K562 (cell line): ENCODE data around the gene NDUFS5. TPM values are rescaled to one million over a fixed set of nuclear protein-coding genes. Genes with fewer than 3 reads are reported as not detected.

Source experiments
- CCNT2 ChIP-seq: IDR thresholded peaks from 2 replicates; pipeline ENCODE4 v1.6.1; 2011; ENCODE audit warnings: borderline replicate concordance, low read depth, mild to moderate bottlenecking, moderate library complexity, mixed read lengths, low read length; ENCODE audit not compliant: insufficient read length; ENCODE audit errors: extremely low read depth
- EHMT2 ChIP-seq: fragments of 450-650 bp; IDR thresholded peaks from 2 replicates; pipeline ENCODE4 v1.6.1; 2018; ENCODE audit warnings: antibody characterized with exemption
- ERF ChIP-seq: fragments of 450-650 bp; formaldehyde crosslinking; IDR thresholded peaks from 2 replicates; pipeline ENCODE4 v1.4.0; 2020; ENCODE audit warnings: mild to moderate bottlenecking, mixed read lengths
- ESRRA ChIP-seq: fragments of 450-650 bp; IDR thresholded peaks from 2 replicates; pipeline ENCODE4 v1.6.1; 2014; ENCODE audit warnings: low read depth, mild to moderate bottlenecking, moderate library complexity, borderline replicate concordance
- FOS ChIP-seq: IDR thresholded peaks from 3 replicates; pipeline ENCODE4 v1.6.1; 2011; ENCODE audit not compliant: insufficient read length; ENCODE audit errors: extremely low read depth
- GTF2E2 ChIP-seq: fragments of 200-800 bp; sonication (Bioruptor generic); IDR thresholded peaks from 2 replicates; pipeline ENCODE4 v1.6.1; 2016; ENCODE audit warnings: missing genetic modification characterization, missing compliant biosample characterization
- JUN ChIP-seq, 2 experiments: sonication (generic) in 1 of 2; formaldehyde crosslinking in 1 of 2; IDR thresholded peaks; 2 replicates each; pipeline versions ENCODE4 v1.6.1 to v1.8.0; 2012 to 2022; ENCODE audit warnings: borderline replicate concordance in 2 of 2, mild to moderate bottlenecking in 2 of 2, improper control_type of control experiment in 1 of 2, low read depth in 1 of 2, low read length in 1 of 2, missing genetic modification reagents in 1 of 2
- NCOA6 ChIP-seq: fragments of 450-650 bp; IDR thresholded peaks from 2 replicates; pipeline ENCODE4 v1.6.1; 2017; ENCODE audit warnings: mild to moderate bottlenecking
- NFIC ChIP-seq: fragments of 450-650 bp; IDR thresholded peaks from 2 replicates; pipeline ENCODE4 v1.6.1; 2017; ENCODE audit warnings: mild to moderate bottlenecking, inconsistent platforms
- PHF8 ChIP-seq: fragments of 200-600 bp; sonication (generic); IDR thresholded peaks from 2 replicates; pipeline ENCODE4 v1.6.1; 2012; ENCODE audit warnings: mixed run types, mild to moderate bottlenecking, inconsistent platforms, low read length, moderate library complexity, borderline replicate concordance
- RAD51 ChIP-seq: fragments of 450-650 bp; IDR thresholded peaks from 2 replicates; pipeline ENCODE4 v1.7.1; 2016; ENCODE audit warnings: low read depth, mild to moderate bottlenecking, borderline replicate concordance
- RBFOX2 ChIP-seq: fragments of 200-400 bp; formaldehyde crosslinking; IDR thresholded peaks from 2 replicates; pipeline ENCODE4 v1.6.1; 2017; ENCODE audit warnings: low read depth, mild to moderate bottlenecking, low read length, moderate library complexity
- RBM22 ChIP-seq: fragments of 200-400 bp; formaldehyde crosslinking; IDR thresholded peaks from 2 replicates; pipeline ENCODE4 v1.6.1; 2018; ENCODE audit warnings: low read length, low read depth; ENCODE audit not compliant: poor library complexity, severe bottlenecking
- TEAD1 ChIP-seq, 2 experiments: fragments of 450-650 bp in 1 of 2; sonication (generic) in 1 of 2; formaldehyde crosslinking; IDR thresholded peaks; 2 replicates each; pipeline versions ENCODE4 v1.4.0 to v1.8.0; 2020 to 2022; ENCODE audit warnings: mild to moderate bottlenecking in 2 of 2, missing genetic modification reagents in 1 of 2
- TRIM24 ChIP-seq, 2 experiments: fragments of 450-650 bp; IDR thresholded peaks; 2 replicates each; pipeline ENCODE4 v1.6.1; 2016
- VEZF1 ChIP-seq: fragments of 200-800 bp; sonication (Bioruptor generic); IDR thresholded peaks from 2 replicates; pipeline ENCODE4 v1.6.1; 2017; ENCODE audit warnings: missing genetic modification characterization, missing compliant biosample characterization
- ZBTB1 ChIP-seq: sonication (generic); formaldehyde crosslinking; IDR thresholded peaks from 2 replicates; pipeline ENCODE4 v1.8.1; 2023; ENCODE audit warnings: missing genetic modification reagents, low read depth, mild to moderate bottlenecking, borderline replicate concordance
- ZNF143 ChIP-seq: sonication (generic); formaldehyde crosslinking; IDR thresholded peaks from 2 replicates; pipeline ENCODE4 v1.9.0; 2022; ENCODE audit warnings: mild to moderate bottlenecking, missing genetic modification reagents
- ZNF217 ChIP-seq: sonication (generic); formaldehyde crosslinking; IDR thresholded peaks from 2 replicates; pipeline ENCODE4 v1.8.0; 2022; ENCODE audit warnings: mild to moderate bottlenecking, missing genetic modification reagents
- ZSCAN32 ChIP-seq: fragments of 450-650 bp; formaldehyde crosslinking; IDR thresholded peaks from 2 replicates; pipeline ENCODE4 v1.4.0; 2020; ENCODE audit warnings: mild to moderate bottlenecking, moderate library complexity
- polyA plus RNA-seq, 8 experiments: library from polyadenylated mRNA; depleted of rRNA in 4 of 8; stranded (reverse) in 5 of 8; unstranded in 3 of 8; fragments of >200 nt; fragmentation: Nextera tagmentation in 2 of 8; fragmentation: Illumina TruSeq in 1 of 8; extraction: Ambion mirVana in 2 of 8; extraction: Trizol in 1 of 8; gene quantifications; 2 replicates each; pipeline versions ENCODE4 v1.2.1 to v1.2.3, GENCODE V29; 2011 to 2014; ENCODE audit warnings: inconsistent platforms in 1 of 8, missing spikeins in 1 of 8
- total RNA-seq, 7 experiments: library from RNA; depleted of rRNA in 6 of 7; stranded (reverse); fragments of >200 nt in 6 of 7; fragmentation: Illumina TruSeq in 2 of 7; extraction: Trizol in 2 of 7; gene quantifications; 2 replicates each; pipeline versions ENCODE4 v1.2.1 to v1.2.3, GENCODE V29; 2011 to 2021; ENCODE audit warnings: low replicate concordance in 1 of 7
- TF ChIP-seq, protein P1 (sequence below): fragments of 250-450 bp; sonication (Bioruptor Pico); IDR thresholded peaks from 2 replicates; pipeline ENCODE4 v1.8.0; 2021; ENCODE audit warnings: borderline replicate concordance, mild to moderate bottlenecking, moderate library complexity; ENCODE audit not compliant: poor library complexity, severe bottlenecking
- TF ChIP-seq, protein P2 (sequence below): fragments of 250-450 bp; sonication (Bioruptor Pico); IDR thresholded peaks from 2 replicates; pipeline ENCODE4 v1.4.0; 2020; ENCODE audit warnings: mild to moderate bottlenecking, moderate library complexity, borderline replicate concordance

The NDUFS5 gene
- total and polyA plus RNA-seq, 9 of the 15 experiments (the other 6 are each of a cell fraction or from before 2014, with no cell fraction given), result 499 to 2,737 (median 1,281) TPM

DNA sequence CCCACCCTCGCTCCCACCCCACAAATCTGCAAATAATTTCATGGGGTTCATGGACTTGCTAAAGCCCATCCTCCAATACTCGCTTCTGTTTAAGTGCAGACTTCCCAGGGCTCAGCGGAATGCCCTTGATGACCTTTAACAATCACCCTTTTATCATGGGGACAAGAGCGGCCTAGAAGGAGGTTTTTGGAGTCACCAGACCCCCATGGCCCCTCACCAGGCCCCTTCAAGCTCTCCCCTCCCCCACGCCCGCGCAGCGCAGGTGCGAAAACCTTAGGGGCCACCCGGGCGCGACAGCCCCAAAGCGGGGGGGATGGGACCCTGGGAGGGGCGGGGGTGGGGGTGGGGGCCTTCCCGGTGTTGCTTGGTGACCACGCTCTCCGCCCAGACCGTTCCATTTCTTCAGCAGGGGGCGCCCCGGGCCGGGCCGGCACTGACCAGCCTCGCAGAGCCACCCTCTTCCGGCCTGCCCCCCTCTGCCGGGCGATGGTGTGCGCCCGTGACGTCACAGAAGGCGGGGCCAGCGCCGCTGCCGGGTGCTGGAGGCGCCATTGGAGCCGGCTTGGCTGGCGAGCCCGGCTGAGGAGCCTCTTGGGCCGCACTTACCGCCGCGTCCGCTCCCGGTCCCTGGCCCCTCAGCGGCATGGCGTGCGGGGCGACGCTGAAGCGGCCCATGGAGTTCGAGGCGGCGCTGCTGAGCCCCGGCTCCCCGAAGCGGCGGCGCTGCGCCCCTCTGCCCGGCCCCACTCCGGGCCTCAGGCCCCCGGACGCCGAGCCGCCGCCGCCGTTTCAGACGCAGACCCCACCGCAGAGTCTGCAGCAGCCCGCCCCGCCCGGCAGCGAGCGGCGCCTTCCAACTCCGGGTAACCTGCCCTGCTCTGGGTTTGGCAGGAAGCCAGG, 35.2 kb upstream of the NDUFS5 start, which contains the start of gene AKIRIN1 (continued):
- peak in 1 of 2 experiments; percentile 57; a peak in 2 of 4 replicates for TF ChIP-seq TEAD1 (CRISPR knock-in tag; IDR thresholded peaks at IDR 0.05)
- peak; percentile 95 for TF ChIP-seq CCNT2
- TF ChIP-seq ERF, result peak; percentile 90
- no peak for TF ChIP-seq EHMT2
- TF ChIP-seq RAD51, result no peak
- no peak for TF ChIP-seq ZNF143 (CRISPR knock-in tag)
- TF ChIP-seq VEZF1 (CRISPR knock-in tag), result peak; percentile 99
- peak; percentile 90 for TF ChIP-seq ESRRA
- peak; percentile 97 for TF ChIP-seq RBFOX2
- TF ChIP-seq TRIM24 (IDR thresholded peaks at IDR 0.05), result 0 out of 4 replicates have a peak, but pooled peaks of 1 of the 2 experiments have one; percentile 45
- TF ChIP-seq, protein P1, sequence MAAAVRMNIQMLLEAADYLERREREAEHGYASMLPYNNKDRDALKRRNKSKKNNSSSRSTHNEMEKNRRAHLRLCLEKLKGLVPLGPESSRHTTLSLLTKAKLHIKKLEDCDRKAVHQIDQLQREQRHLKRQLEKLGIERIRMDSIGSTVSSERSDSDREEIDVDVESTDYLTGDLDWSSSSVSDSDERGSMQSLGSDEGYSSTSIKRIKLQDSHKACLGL (CRISPR knock-in tag), result peak; percentile 44
- peak; percentile 97; the same call in 1 of the 2 replicates for TF ChIP-seq PHF8
- peak; percentile 65 for TF ChIP-seq JUN (IDR thresholded peaks at IDR 0.05; ENCODE audit: borderline replicate concordance, low read depth, low read length)
- no peak for TF ChIP-seq JUN (CRISPR knock-in tag; IDR thresholded peaks at IDR 0.05; ENCODE audit: borderline replicate concordance)
- TF ChIP-seq ZNF217 (CRISPR knock-in tag), result no peak
- TF ChIP-seq GTF2E2 (tag), result peak; percentile 88; the same call in 1 of the 2 replicates
- peak; percentile 42 for TF ChIP-seq RBM22
- no peak for TF ChIP-seq ZSCAN32 (CRISPR knock-in tag)
- TF ChIP-seq, protein P2, sequence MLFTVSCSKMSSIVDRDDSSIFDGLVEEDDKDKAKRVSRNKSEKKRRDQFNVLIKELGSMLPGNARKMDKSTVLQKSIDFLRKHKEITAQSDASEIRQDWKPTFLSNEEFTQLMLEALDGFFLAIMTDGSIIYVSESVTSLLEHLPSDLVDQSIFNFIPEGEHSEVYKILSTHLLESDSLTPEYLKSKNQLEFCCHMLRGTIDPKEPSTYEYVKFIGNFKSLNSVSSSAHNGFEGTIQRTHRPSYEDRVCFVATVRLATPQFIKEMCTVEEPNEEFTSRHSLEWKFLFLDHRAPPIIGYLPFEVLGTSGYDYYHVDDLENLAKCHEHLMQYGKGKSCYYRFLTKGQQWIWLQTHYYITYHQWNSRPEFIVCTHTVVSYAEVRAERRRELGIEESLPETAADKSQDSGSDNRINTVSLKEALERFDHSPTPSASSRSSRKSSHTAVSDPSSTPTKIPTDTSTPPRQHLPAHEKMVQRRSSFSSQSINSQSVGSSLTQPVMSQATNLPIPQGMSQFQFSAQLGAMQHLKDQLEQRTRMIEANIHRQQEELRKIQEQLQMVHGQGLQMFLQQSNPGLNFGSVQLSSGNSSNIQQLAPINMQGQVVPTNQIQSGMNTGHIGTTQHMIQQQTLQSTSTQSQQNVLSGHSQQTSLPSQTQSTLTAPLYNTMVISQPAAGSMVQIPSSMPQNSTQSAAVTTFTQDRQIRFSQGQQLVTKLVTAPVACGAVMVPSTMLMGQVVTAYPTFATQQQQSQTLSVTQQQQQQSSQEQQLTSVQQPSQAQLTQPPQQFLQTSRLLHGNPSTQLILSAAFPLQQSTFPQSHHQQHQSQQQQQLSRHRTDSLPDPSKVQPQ, result no peak
- TF ChIP-seq NFIC, result peak; percentile 90
- TF ChIP-seq NCOA6, result no peak
- no peak for TF ChIP-seq FOS
- 0 out of 2 replicates have a peak, but pooled peaks have one; percentile 19 for TF ChIP-seq ZBTB1 (CRISPR knock-in tag)
